Fibroblast of villous mesenchyme (primary cell): ENCODE results near the gene ITPA. TPM values are rescaled to one million over a fixed set of nuclear protein-coding genes. Genes with fewer than 3 reads are reported as not detected.

Experiments
- DNase-seq: peaks from one replicate; pipeline ENCODE4 v3.0.0-alpha.2; 2010; ENCODE audit warnings: low read depth
- H3K4me3 ChIP-seq: 2 replicates; pipeline ENCODE4 v1.5.1; 2011; ENCODE audit warnings: low read depth, mild to moderate bottlenecking, low read length
- total RNA-seq: library from RNA; depleted of rRNA; stranded (reverse); fragments of >200 nt; gene quantifications from 2 replicates; pipeline ENCODE4 v1.2.3, GENCODE V29; 2012
- TF ChIP-seq, protein P1 (sequence below): IDR thresholded peaks from 2 replicates; pipeline ENCODE4 v1.5.1; 2012; ENCODE audit warnings: low read depth, mild to moderate bottlenecking, low read length; ENCODE audit not compliant: insufficient read depth

ITPA gene
- total RNA-seq, 1 donor: 29.8 TPM

- no peak for DNase-seq
- H3K4me3 ChIP-seq: no peak overlapping the region
- TF ChIP-seq, protein P1, sequence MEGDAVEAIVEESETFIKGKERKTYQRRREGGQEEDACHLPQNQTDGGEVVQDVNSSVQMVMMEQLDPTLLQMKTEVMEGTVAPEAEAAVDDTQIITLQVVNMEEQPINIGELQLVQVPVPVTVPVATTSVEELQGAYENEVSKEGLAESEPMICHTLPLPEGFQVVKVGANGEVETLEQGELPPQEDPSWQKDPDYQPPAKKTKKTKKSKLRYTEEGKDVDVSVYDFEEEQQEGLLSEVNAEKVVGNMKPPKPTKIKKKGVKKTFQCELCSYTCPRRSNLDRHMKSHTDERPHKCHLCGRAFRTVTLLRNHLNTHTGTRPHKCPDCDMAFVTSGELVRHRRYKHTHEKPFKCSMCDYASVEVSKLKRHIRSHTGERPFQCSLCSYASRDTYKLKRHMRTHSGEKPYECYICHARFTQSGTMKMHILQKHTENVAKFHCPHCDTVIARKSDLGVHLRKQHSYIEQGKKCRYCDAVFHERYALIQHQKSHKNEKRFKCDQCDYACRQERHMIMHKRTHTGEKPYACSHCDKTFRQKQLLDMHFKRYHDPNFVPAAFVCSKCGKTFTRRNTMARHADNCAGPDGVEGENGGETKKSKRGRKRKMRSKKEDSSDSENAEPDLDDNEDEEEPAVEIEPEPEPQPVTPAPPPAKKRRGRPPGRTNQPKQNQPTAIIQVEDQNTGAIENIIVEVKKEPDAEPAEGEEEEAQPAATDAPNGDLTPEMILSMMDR: peak; percentile 33
Measured at GRCh38 chr20:3250091-3250504, 40.8 kb downstream of the ITPA start.

GRCh38 chr20:3251806-3252205 lies 42.5 kb downstream of the ITPA start:
- no peak for DNase-seq
- no peak overlapping the region for H3K4me3 ChIP-seq
- TF ChIP-seq, protein P1: no peak

DNA sequence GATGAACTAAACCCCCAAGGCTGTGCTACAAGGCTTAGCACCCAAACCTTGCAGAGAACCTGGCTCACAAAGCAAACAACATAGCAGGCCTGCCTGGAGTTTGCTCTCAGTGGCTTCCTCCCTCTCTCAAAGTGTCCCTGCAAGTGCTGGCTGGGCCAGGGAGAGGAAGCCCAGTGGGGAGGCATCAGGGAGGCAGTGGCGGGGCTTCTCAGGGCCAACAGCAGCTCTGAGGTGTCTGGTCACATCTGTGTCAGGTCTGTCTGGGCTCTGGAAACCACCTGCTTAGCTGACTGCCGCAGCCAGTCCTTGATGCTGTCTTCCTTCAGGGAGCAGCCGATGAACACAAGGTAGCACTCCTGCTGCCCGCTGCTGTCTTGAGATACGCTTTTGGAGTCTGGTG lies 46.4 kb downstream of the ITPA start:
- no peak for DNase-seq
- H3K4me3 ChIP-seq: no peak overlapping the region
- TF ChIP-seq, protein P1: no peak

DNA sequence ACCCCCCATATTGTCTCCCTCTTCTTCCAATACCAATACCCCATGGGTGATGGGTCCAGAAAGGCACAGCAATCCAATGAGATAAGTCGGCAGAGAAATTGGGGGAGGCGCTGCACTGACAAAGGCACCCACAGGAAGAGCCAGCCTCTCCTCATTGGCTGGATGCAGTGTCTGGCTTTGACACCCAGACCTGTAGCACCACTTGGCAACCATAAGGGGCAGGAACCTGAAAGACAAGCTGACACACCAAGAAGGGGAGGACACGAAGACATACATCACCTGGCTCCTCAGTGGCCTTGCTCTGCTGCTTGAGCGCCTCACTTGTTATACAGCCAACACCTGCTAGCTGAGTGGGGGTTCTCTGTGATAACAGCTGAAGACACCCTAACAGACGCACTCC lies 49.1 kb downstream of the ITPA start:
- H3K4me3 ChIP-seq: no peak overlapping the region
- DNase-seq: no peak
- TF ChIP-seq, protein P1: no peak

DNA sequence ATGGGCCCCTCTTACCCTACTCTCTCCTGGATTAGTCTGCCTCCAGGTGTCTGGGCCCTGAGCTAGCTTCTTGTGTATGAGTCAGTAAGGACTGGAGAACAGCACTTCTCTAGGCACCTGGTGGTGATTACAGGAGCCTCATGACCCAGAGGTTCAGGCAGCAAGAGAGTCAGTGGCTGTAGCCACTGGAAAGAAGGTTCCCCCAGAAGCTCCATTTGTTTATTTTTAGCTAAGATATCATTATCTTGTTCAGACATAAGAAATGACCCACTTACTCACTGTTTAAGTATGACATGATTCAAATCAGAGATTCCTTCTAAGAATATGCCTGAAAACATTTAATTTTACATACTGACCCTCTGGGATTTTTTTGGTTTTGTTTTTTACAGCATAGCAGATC lies 53.3 kb downstream of the ITPA start:
- peak; percentile 11 for DNase-seq
- TF ChIP-seq, protein P1: no peak
- no peak overlapping the region for H3K4me3 ChIP-seq

- H3K4me3 ChIP-seq: no peak overlapping the region
- no peak for DNase-seq
- TF ChIP-seq, protein P1: no peak
Measured at GRCh38 chr20:3270051-3270450, 60.8 kb downstream of the ITPA start.

- no peak overlapping the region for H3K4me3 ChIP-seq
- no peak for DNase-seq
- TF ChIP-seq, protein P1: no peak
Measured at GRCh38 chr20:3273371-3273770, 64.1 kb downstream of the ITPA start.
